Osteocyte (in vitro differentiated cells): Measurements from ENCODE around the gene DDX60. TPM values are rescaled to one million over a fixed set of nuclear protein-coding genes. Genes with fewer than 3 reads are reported as not detected.
A peak's percentile ranks its signal among the peaks of the same experiment; 100 is the strongest.
"Not testable (repeated sequence)": the region's sequence is repeated elsewhere in the genome, so short reads cannot be mapped to it uniquely, and the experiment has no call there.

Experiments used
- DNase-seq: peaks from one replicate; pipeline ENCODE4 v3.0.0; 2021; ENCODE audit warnings: mixed read lengths; ENCODE audit not compliant: unreplicated experiment; ENCODE audit errors: extremely low spot score
- H3K27ac Mint-ChIP-seq: one replicate; pipeline ENCODE4 v1.8.0; 2021; ENCODE audit warnings: mild to moderate bottlenecking, mixed read lengths; ENCODE audit not compliant: unreplicated experiment
- H3K27me3 Mint-ChIP-seq: one replicate; pipeline ENCODE4 v1.8.0; 2021; ENCODE audit warnings: mixed read lengths; ENCODE audit not compliant: unreplicated experiment
- H3K36me3 Mint-ChIP-seq: one replicate; pipeline ENCODE4 v1.8.0; 2021; ENCODE audit warnings: mixed read lengths; ENCODE audit not compliant: unreplicated experiment
- H3K4me1 Mint-ChIP-seq: one replicate; pipeline ENCODE4 v1.8.0; 2021; ENCODE audit warnings: mixed read lengths; ENCODE audit not compliant: unreplicated experiment
- H3K4me3 Mint-ChIP-seq: one replicate; pipeline ENCODE4 v1.8.0; 2021; ENCODE audit warnings: mild to moderate bottlenecking, moderate library complexity, mixed read lengths; ENCODE audit not compliant: unreplicated experiment
- H3K9me3 Mint-ChIP-seq: one replicate; pipeline ENCODE4 v1.8.0; 2021; ENCODE audit warnings: mixed read lengths; ENCODE audit not compliant: unreplicated experiment
- CTCF ChIP-seq: fragments of 200-600 bp; sonication (generic); IDR thresholded peaks from 2 replicates; pipeline ENCODE4 v1.5.0; 2021; ENCODE audit warnings: antibody characterized with exemption, mild to moderate bottlenecking, moderate library complexity
- total RNA-seq: library from RNA; stranded (reverse); gene quantifications from 2 replicates; pipeline ENCODE4 v1.2.1, GENCODE V29; 2021

DDX60 gene
- total RNA-seq, 1 donor from 2014 or later, result 15.7 TPM

- Mint-ChIP-seq H3K27me3 (no peaks in the 10 kb centered on the region), H3K36me3 (peaks cover 48% of the 10 kb centered on the region), H3K27ac (no peak overlapping the region), H3K4me1 (no peaks in the 10 kb centered on the region), H3K9me3 (peaks cover 10% of the 10 kb centered on the region), H3K4me3 (no peak overlapping the region)
- no peak for TF ChIP-seq CTCF
- no peak for DNase-seq
Measured at GRCh38 chr4:168241953-168242352, 76.6 kb downstream of the DDX60 start.

GRCh38 chr4:168240821-168241220, 77.7 kb downstream of the DDX60 start:
- peaks cover 43% of the 10 kb centered on the region for H3K36me3 Mint-ChIP-seq
- no peak for TF ChIP-seq CTCF
- peaks cover 10% of the 10 kb centered on the region for H3K9me3 Mint-ChIP-seq
- no peak overlapping the region for H3K4me3 Mint-ChIP-seq
- H3K27ac Mint-ChIP-seq, result no peak overlapping the region
- H3K27me3 Mint-ChIP-seq, result no peaks in the 10 kb centered on the region
- H3K4me1 Mint-ChIP-seq, result no peaks in the 10 kb centered on the region
- no peak for DNase-seq

- H3K9me3 Mint-ChIP-seq, result peaks cover 6% of the 10 kb centered on the region
- peaks cover 15% of the 10 kb centered on the region for H3K4me1 Mint-ChIP-seq
- DNase-seq, result no peak
- H3K4me3 Mint-ChIP-seq, result no peak overlapping the region
- TF ChIP-seq CTCF, result no peak
- peak overlapping the region; percentile 27 for H3K27ac Mint-ChIP-seq
- no peaks in the 10 kb centered on the region for H3K27me3 Mint-ChIP-seq
- peaks cover 42% of the 10 kb centered on the region for H3K36me3 Mint-ChIP-seq
Measured at GRCh38 chr4:168221301-168221700, 97.3 kb downstream of the DDX60 start.

- TF ChIP-seq CTCF, result no peak
- H3K36me3 Mint-ChIP-seq, result peaks cover 42% of the 10 kb centered on the region
- DNase-seq, result no peak
- no peaks in the 10 kb centered on the region for H3K27me3 Mint-ChIP-seq
- peak overlapping the region; percentile 27 for H3K27ac Mint-ChIP-seq
- peaks cover 15% of the 10 kb centered on the region for H3K4me1 Mint-ChIP-seq
- peaks cover 6% of the 10 kb centered on the region for H3K9me3 Mint-ChIP-seq
- H3K4me3 Mint-ChIP-seq, result no peak overlapping the region
Measured at GRCh38 chr4:168220893-168221292, 97.7 kb downstream of the DDX60 start.

- no peaks in the 10 kb centered on the region for H3K27me3 Mint-ChIP-seq
- H3K27ac Mint-ChIP-seq, result no peak overlapping the region
- no peak for DNase-seq
- H3K4me3 Mint-ChIP-seq, result no peak overlapping the region
- no peak for TF ChIP-seq CTCF
- peaks cover 15% of the 10 kb centered on the region for H3K4me1 Mint-ChIP-seq
- peaks cover 23% of the 10 kb centered on the region for H3K9me3 Mint-ChIP-seq
- H3K36me3 Mint-ChIP-seq, result peaks cover 46% of the 10 kb centered on the region
Measured at GRCh38 chr4:168218645-168219044, 99.9 kb downstream of the DDX60 start.

GRCh38 chr4:168213511-168213910, 105.0 kb downstream of the DDX60 start:
- not testable (repeated sequence) for DNase-seq, H3K27ac Mint-ChIP-seq, H3K27me3 Mint-ChIP-seq, H3K4me3 Mint-ChIP-seq, H3K4me1 Mint-ChIP-seq
- Mint-ChIP-seq H3K36me3 (peaks cover 36% of the 10 kb centered on the region), H3K9me3 (peaks cover 30% of the 10 kb centered on the region)
